ENCODE measurements around the gene MAGI3.

Gene MAGI3

DNA sequence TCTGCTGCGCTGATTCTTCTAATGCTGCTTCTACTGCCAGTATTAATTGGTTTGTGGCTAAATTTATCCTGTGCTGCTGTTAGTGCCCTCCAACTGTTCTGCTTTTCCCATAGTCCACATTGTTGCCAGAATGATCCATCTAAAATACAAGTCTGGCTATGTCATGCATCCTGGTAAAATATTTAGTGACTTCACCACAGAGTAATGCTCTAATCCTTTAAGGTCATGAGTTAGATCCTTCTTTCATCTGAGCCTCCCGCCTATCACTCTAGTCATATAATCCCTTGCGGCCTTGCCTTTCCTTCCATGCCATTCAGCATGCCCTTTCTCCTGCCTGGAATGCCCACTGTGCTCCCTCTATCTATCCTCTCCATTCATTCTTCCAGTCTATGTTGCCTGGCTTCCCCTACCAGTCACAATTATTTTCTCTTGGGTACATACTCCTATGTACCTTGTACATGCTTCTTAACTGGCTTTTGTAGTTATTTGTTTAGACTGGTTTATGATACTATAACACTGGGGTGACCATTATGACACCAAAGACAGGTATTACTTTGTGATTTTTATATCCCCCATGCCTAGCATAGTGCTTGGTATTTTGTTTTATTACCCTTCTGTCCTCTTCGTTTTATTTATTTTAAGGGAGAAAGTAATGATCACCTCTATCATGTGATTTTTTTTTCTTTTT, 144.0 kb downstream of the MAGI3 start:
- Histone ChIP-seq H3K27me3 (replicated peaks in 2 of 5; ENCODE audit: control insufficient read depth in 4 of 5, insufficient read depth in 5 of 5, low read length in 4 of 5) (no peaks in the 10 kb centered on the region), H3K9me3 (ENCODE audit: control extremely low read depth in 1 of 5, control insufficient read depth in 4 of 5, insufficient read depth in 2 of 5, low read depth in 1 of 5, low read length in 4 of 5) (no peaks in the 10 kb centered on the region), H3K4me1 (ENCODE audit: control extremely low read depth in 1 of 4, control insufficient read depth in 4 of 4, insufficient read depth in 4 of 4, low read length in 3 of 4) (no peaks in the 10 kb centered on the region), H3K27ac (ENCODE audit: insufficient read depth in 1 of 2, low read depth in 1 of 2, low read length in 2 of 2, poor library complexity in 1 of 2, severe bottlenecking in 2 of 2) (no peak overlapping the region), H3K36me3 (ENCODE audit: control insufficient read depth in 4 of 4, insufficient read depth in 4 of 4, low read length in 3 of 4) (no peaks in the 10 kb centered on the region), H3K4me3 (ENCODE audit: control insufficient read depth in 1 of 7, extremely low read depth in 1 of 7, insufficient read depth in 4 of 7, low read depth in 2 of 7, low read length in 6 of 7) (no peak overlapping the region)
- no peak for DNase-seq
- WGBS (ENCODE audit: insufficient coverage), result 94% methylated on average over 2 of the region's 4 CpGs
- CTCF ChIA-PET, result no interaction called here
- POLR2A ChIA-PET, result no interaction called here

DNA sequence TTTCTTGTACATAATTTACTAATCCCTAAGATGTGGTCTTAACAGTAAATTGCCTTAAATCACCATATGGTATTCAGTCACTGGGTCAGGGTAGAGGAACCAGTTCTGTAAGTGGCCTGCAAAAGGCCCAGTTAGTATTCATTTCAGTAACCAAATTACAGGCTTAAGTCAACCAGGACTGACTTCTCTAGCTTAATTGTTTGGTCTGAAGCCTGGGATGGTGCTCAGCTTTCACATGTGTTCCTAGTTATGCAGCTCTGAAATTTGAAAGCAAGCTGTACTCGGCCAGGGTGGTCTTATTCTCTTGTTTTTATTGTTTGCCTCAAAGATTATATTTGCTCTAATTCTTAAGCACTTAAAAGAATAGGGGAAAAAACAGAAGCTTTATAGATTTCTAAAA, 144.6 kb downstream of the MAGI3 start:
- POLR2A ChIA-PET, result no interaction called here
- Histone ChIP-seq H3K4me3 (ENCODE audit: control insufficient read depth in 1 of 7, extremely low read depth in 1 of 7, insufficient read depth in 4 of 7, low read depth in 2 of 7, low read length in 6 of 7) (no peak overlapping the region), H3K27ac (ENCODE audit: insufficient read depth in 1 of 2, low read depth in 1 of 2, low read length in 2 of 2, poor library complexity in 1 of 2, severe bottlenecking in 2 of 2) (no peak overlapping the region), H3K27me3 (replicated peaks in 2 of 5; ENCODE audit: control insufficient read depth in 4 of 5, insufficient read depth in 5 of 5, low read length in 4 of 5) (no peaks in the 10 kb centered on the region), H3K4me1 (ENCODE audit: control extremely low read depth in 1 of 4, control insufficient read depth in 4 of 4, insufficient read depth in 4 of 4, low read length in 3 of 4) (no peaks in the 10 kb centered on the region), H3K36me3 (ENCODE audit: control insufficient read depth in 4 of 4, insufficient read depth in 4 of 4, low read length in 3 of 4) (no peaks in the 10 kb centered on the region), H3K9me3 (ENCODE audit: control extremely low read depth in 1 of 5, control insufficient read depth in 4 of 5, insufficient read depth in 2 of 5, low read depth in 1 of 5, low read length in 4 of 5) (no peaks in the 10 kb centered on the region)
- no peak for DNase-seq
- WGBS (ENCODE audit: insufficient coverage), result no CpG with 5 or more reads among the region's 1 CpG
- CTCF ChIA-PET, result no interaction called here

DNA sequence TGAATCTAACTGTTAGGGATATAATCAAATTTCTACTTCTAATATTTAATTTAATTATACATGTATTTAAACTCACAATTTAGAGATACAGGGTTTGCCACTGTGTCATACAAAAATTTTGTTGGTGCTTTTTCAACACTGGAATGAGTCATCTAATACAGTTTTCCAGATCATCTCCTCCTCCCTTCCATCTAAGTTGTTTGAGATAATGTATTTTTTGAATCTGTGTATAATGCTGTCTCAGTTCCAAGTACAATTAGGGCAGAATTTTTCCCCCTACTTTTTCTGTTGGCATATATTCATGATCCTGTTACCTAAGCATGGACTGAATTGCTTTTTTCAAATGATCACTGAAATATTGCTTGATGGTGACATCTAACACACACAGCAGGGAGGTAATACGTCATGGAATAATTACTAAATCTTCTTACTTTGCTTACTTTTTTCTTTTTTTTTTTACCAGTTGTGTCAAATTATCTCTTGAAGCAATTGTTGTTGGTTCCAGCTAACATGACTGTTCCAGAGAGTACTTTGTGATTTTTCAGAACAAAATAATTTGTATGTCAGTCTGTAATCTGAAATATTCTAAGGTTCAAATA, 146.0 kb downstream of the MAGI3 start:
- no peaks in the 10 kb centered on the region for H3K27me3 ChIP-seq (replicated peaks in 2 of 5; ENCODE audit: control insufficient read depth in 4 of 5, insufficient read depth in 5 of 5, low read length in 4 of 5)
- WGBS (ENCODE audit: insufficient coverage), result no CpG with 5 or more reads among the region's 1 CpG
- no peaks in the 10 kb centered on the region for H3K9me3 ChIP-seq (ENCODE audit: control extremely low read depth in 1 of 5, control insufficient read depth in 4 of 5, insufficient read depth in 2 of 5, low read depth in 1 of 5, low read length in 4 of 5)
- CTCF ChIA-PET, result no interaction called here
- H3K4me1 ChIP-seq (ENCODE audit: control extremely low read depth in 1 of 4, control insufficient read depth in 4 of 4, insufficient read depth in 4 of 4, low read length in 3 of 4), result no peaks in the 10 kb centered on the region
- no peak overlapping the region for H3K4me3 ChIP-seq (ENCODE audit: control insufficient read depth in 1 of 7, extremely low read depth in 1 of 7, insufficient read depth in 4 of 7, low read depth in 2 of 7, low read length in 6 of 7)
- no peak for DNase-seq
- no peaks in the 10 kb centered on the region for H3K36me3 ChIP-seq (ENCODE audit: control insufficient read depth in 4 of 4, insufficient read depth in 4 of 4, low read length in 3 of 4)
- no peak overlapping the region for H3K27ac ChIP-seq (ENCODE audit: insufficient read depth in 1 of 2, low read depth in 1 of 2, low read length in 2 of 2, poor library complexity in 1 of 2, severe bottlenecking in 2 of 2)
- POLR2A ChIA-PET, result no interaction called here

DNA sequence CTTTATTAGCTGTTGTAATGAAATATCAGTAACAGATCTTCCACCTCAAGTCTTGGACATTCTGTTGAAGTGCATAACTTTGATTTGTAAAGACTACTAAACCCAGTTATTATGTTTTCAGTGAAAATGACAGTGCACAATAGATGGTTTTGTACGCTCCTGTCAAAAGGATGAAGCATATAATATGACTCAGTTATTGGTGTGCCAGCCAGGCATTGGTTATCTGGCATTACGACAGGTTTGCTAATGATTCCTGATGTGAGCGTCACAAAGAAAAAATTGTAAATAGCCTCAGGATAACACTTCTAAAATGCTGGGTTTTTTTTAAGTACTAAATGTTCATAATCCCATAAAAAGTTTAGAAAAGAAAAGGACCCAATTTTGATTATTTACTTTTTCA, 147.9 kb downstream of the MAGI3 start:
- Histone ChIP-seq H3K4me1 (ENCODE audit: control extremely low read depth in 1 of 4, control insufficient read depth in 4 of 4, insufficient read depth in 4 of 4, low read length in 3 of 4) (no peaks in the 10 kb centered on the region), H3K27ac (ENCODE audit: insufficient read depth in 1 of 2, low read depth in 1 of 2, low read length in 2 of 2, poor library complexity in 1 of 2, severe bottlenecking in 2 of 2) (no peak overlapping the region), H3K9me3 (ENCODE audit: control extremely low read depth in 1 of 5, control insufficient read depth in 4 of 5, insufficient read depth in 2 of 5, low read depth in 1 of 5, low read length in 4 of 5) (no peaks in the 10 kb centered on the region), H3K27me3 (replicated peaks in 2 of 5; ENCODE audit: control insufficient read depth in 4 of 5, insufficient read depth in 5 of 5, low read length in 4 of 5) (no peaks in the 10 kb centered on the region), H3K4me3 (ENCODE audit: control insufficient read depth in 1 of 7, extremely low read depth in 1 of 7, insufficient read depth in 4 of 7, low read depth in 2 of 7, low read length in 6 of 7) (no peak overlapping the region), H3K36me3 (ENCODE audit: control insufficient read depth in 4 of 4, insufficient read depth in 4 of 4, low read length in 3 of 4) (no peaks in the 10 kb centered on the region)
- POLR2A ChIA-PET, result no interaction called here
- CTCF ChIA-PET, result no interaction called here
- DNase-seq, result no peak
- no CpG with 5 or more reads among the region's 3 CpGs for WGBS (ENCODE audit: insufficient coverage)

DNA sequence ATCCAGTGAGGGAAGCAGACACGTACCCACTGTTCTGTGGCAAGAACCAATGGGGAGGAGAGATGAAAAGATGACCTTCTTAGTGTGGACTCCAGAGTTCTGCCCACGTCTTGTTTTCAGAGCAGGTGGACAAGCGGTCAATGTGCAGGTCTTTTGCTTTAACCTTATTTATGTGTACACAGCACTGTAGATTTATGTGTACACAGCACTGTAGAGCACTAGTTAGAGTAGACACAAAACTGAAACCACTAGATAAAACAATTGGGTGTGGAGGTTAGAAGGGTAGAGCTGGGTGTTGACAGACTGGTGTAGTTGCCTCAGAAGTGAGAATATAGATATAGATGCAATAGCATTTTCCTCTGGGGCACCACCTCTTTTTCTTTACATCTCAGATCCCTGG, 150.0 kb downstream of the MAGI3 start:
- Histone ChIP-seq H3K36me3 (ENCODE audit: control insufficient read depth in 4 of 4, insufficient read depth in 4 of 4, low read length in 3 of 4) (no peaks in the 10 kb centered on the region), H3K27me3 (replicated peaks in 2 of 5; ENCODE audit: control insufficient read depth in 4 of 5, insufficient read depth in 5 of 5, low read length in 4 of 5) (no peaks in the 10 kb centered on the region), H3K4me3 (ENCODE audit: control insufficient read depth in 1 of 7, extremely low read depth in 1 of 7, insufficient read depth in 4 of 7, low read depth in 2 of 7, low read length in 6 of 7) (no peak overlapping the region), H3K9me3 (ENCODE audit: control extremely low read depth in 1 of 5, control insufficient read depth in 4 of 5, insufficient read depth in 2 of 5, low read depth in 1 of 5, low read length in 4 of 5) (no peaks in the 10 kb centered on the region), H3K4me1 (ENCODE audit: control extremely low read depth in 1 of 4, control insufficient read depth in 4 of 4, insufficient read depth in 4 of 4, low read length in 3 of 4) (no peaks in the 10 kb centered on the region), H3K27ac (ENCODE audit: insufficient read depth in 1 of 2, low read depth in 1 of 2, low read length in 2 of 2, poor library complexity in 1 of 2, severe bottlenecking in 2 of 2) (no peak overlapping the region)
- CTCF ChIA-PET, result no interaction called here
- DNase-seq, result no peak
- POLR2A ChIA-PET, result no interaction called here
- WGBS (ENCODE audit: insufficient coverage), result 100% methylated on average over 2 of the region's 3 CpGs

DNA sequence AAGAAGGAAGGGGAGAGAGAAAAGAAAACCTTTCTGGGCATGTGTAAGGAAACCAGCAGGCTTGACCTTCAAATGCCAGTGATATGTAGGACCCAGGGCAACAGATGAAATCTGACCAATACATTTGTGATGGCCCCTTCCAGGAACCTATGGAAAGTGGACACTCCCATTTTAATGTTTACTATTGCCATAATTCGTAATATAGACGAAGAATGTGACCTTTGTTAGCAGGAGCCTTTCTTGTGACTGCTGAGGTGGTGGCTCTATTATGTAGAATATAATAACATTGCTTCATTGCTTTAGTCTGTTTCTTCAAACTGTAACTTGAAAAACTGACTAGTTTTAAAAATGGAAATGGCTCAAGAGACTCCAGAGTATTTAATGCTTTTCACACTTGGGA, 150.8 kb downstream of the MAGI3 start:
- 100% methylated on average over 1 of the region's 2 CpGs for WGBS (ENCODE audit: insufficient coverage)

DNA sequence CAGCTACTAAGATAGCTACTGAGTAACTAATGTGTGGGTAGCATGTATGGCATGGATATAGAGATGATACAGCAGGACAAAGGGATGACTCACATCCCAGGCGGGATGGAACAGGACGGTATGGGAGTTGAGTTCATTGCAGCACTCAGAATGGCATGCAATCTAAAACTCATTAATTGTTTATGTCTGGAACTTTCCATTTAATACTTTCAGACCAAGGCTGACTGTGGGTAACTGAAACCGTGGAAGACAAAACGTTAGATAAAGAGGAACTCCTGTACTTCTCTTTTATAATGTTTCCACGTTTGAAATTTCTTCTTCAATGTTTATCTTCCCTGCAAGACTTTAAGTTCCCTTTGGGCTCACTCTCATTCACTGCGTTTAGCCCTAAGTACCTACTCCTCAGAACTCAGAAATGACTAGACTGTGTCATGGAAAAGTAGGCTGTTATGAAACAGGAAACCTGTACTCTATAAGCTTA, 151.9 kb downstream of the MAGI3 start:
- H3K27me3 ChIP-seq (replicated peaks in 2 of 5; ENCODE audit: control insufficient read depth in 4 of 5, insufficient read depth in 5 of 5, low read length in 4 of 5), result no peaks in the 10 kb centered on the region
- H3K4me1 ChIP-seq (ENCODE audit: control extremely low read depth in 1 of 4, control insufficient read depth in 4 of 4, insufficient read depth in 4 of 4, low read length in 3 of 4), result no peaks in the 10 kb centered on the region
- WGBS (ENCODE audit: insufficient coverage), result 89% methylated on average over 5 of the region's 6 CpGs
- DNase-seq, result no peak
- CTCF ChIA-PET, result no interaction called here
- H3K36me3 ChIP-seq (ENCODE audit: control insufficient read depth in 4 of 4, insufficient read depth in 4 of 4, low read length in 3 of 4), result no peaks in the 10 kb centered on the region
- POLR2A ChIA-PET, result no interaction called here
- H3K9me3 ChIP-seq (ENCODE audit: control extremely low read depth in 1 of 5, control insufficient read depth in 4 of 5, insufficient read depth in 2 of 5, low read depth in 1 of 5, low read length in 4 of 5), result no peaks in the 10 kb centered on the region
- no peak overlapping the region for H3K4me3 ChIP-seq (ENCODE audit: control insufficient read depth in 1 of 7, extremely low read depth in 1 of 7, insufficient read depth in 4 of 7, low read depth in 2 of 7, low read length in 6 of 7)
- H3K27ac ChIP-seq (ENCODE audit: insufficient read depth in 1 of 2, low read depth in 1 of 2, low read length in 2 of 2, poor library complexity in 1 of 2, severe bottlenecking in 2 of 2), result no peak overlapping the region

More for the DNA sequence above, 150.8 kb downstream of the MAGI3 start:
- H3K27ac ChIP-seq (ENCODE audit: insufficient read depth in 1 of 2, low read depth in 1 of 2, low read length in 2 of 2, poor library complexity in 1 of 2, severe bottlenecking in 2 of 2), result no peak overlapping the region
- no peaks in the 10 kb centered on the region for H3K27me3 ChIP-seq (replicated peaks in 2 of 5; ENCODE audit: control insufficient read depth in 4 of 5, insufficient read depth in 5 of 5, low read length in 4 of 5)
- ChIA-PET POLR2A (no interaction called here), CTCF (no interaction called here)
- no peaks in the 10 kb centered on the region for H3K4me1 ChIP-seq (ENCODE audit: control extremely low read depth in 1 of 4, control insufficient read depth in 4 of 4, insufficient read depth in 4 of 4, low read length in 3 of 4)
- no peak overlapping the region for H3K4me3 ChIP-seq (ENCODE audit: control insufficient read depth in 1 of 7, extremely low read depth in 1 of 7, insufficient read depth in 4 of 7, low read depth in 2 of 7, low read length in 6 of 7)
- H3K36me3 ChIP-seq (ENCODE audit: control insufficient read depth in 4 of 4, insufficient read depth in 4 of 4, low read length in 3 of 4), result no peaks in the 10 kb centered on the region
- no peak for DNase-seq
- no peaks in the 10 kb centered on the region for H3K9me3 ChIP-seq (ENCODE audit: control extremely low read depth in 1 of 5, control insufficient read depth in 4 of 5, insufficient read depth in 2 of 5, low read depth in 1 of 5, low read length in 4 of 5)

Data from common myeloid progenitor, CD34-positive (primary cell).